CD8-positive, alpha-beta memory T cell (primary cell): ENCODE results near the gene SH3RF1. TPM values are rescaled to one million over a fixed set of nuclear protein-coding genes. Genes with fewer than 3 reads are reported as not detected.

Experiments
- CTCF ChIA-PET: fragments of 350-600 bp; sonication (Branson Sonifier 250); formaldehyde crosslinking; loops from one replicate; lab custom pipeline; 2021; ENCODE audit warnings: antibody characterized with exemption; lab: Charles Lee
- POLR2A ChIA-PET: fragments of 350-600 bp; sonication (Branson Sonifier 250); formaldehyde crosslinking; loops from one replicate; lab custom pipeline; 2021; ENCODE audit warnings: antibody characterized with exemption; lab: Charles Lee
- DNase-seq, 5 donors: peaks; one replicate each; pipeline versions ENCODE4 v3.0.0 to v3.0.0-alpha.2; 2020 to 2022; ENCODE audit warnings: mixed read lengths in 1 of 5
- H3K27ac ChIP-seq: one replicate; pipeline ENCODE4 v1.7.0; 2013; ENCODE audit warnings: low read depth, mild to moderate bottlenecking, low read length, moderate library complexity
- H3K27me3 ChIP-seq: 2 replicates; pipeline ENCODE4 v1.7.0; 2013; ENCODE audit warnings: low read length, mild to moderate bottlenecking; ENCODE audit not compliant: insufficient read depth, poor library complexity, severe bottlenecking
- H3K36me3 ChIP-seq: 2 replicates; pipeline ENCODE4 v1.7.0; 2013; ENCODE audit warnings: mild to moderate bottlenecking, low read length, moderate library complexity; ENCODE audit not compliant: insufficient read depth
- H3K4me1 ChIP-seq: 2 replicates; pipeline ENCODE4 v1.7.0; 2013; ENCODE audit warnings: mild to moderate bottlenecking, low read length, moderate library complexity; ENCODE audit not compliant: insufficient read depth
- H3K4me3 ChIP-seq: 2 replicates; pipeline ENCODE4 v1.7.0; 2013; ENCODE audit warnings: mild to moderate bottlenecking, low read length
- H3K9me3 ChIP-seq: 2 replicates; pipeline ENCODE4 v1.7.0; 2013; ENCODE audit warnings: mild to moderate bottlenecking, low read length
- H3K27ac Mint-ChIP-seq, 8 donors: one replicate each; pipeline ENCODE4 v1.8.0; 2020 to 2021; ENCODE audit warnings: mixed read lengths in 8 of 8, mild to moderate bottlenecking in 6 of 8, inconsistent platforms in 3 of 8, moderate library complexity in 3 of 8
- H3K27me3 Mint-ChIP-seq, 2 donors: one replicate each; pipeline ENCODE4 v1.8.0; 2020 to 2021; ENCODE audit warnings: mixed read lengths in 2 of 2, mild to moderate bottlenecking in 1 of 2, moderate library complexity in 1 of 2
- H3K36me3 Mint-ChIP-seq, 3 donors: one replicate each; pipeline ENCODE4 v1.8.0; 2020 to 2021; ENCODE audit warnings: mixed read lengths in 3 of 3, inconsistent platforms in 1 of 3, mild to moderate bottlenecking in 1 of 3
- H3K4me1 Mint-ChIP-seq, 3 donors: one replicate each; pipeline ENCODE4 v1.8.0; 2020 to 2021; ENCODE audit warnings: mixed read lengths in 3 of 3, inconsistent platforms in 1 of 3, mild to moderate bottlenecking in 1 of 3
- H3K4me3 Mint-ChIP-seq, 7 donors: one replicate each; pipeline ENCODE4 v1.8.0; 2020 to 2021; ENCODE audit warnings: mixed read lengths in 7 of 7, mild to moderate bottlenecking in 6 of 7, moderate library complexity in 4 of 7, inconsistent platforms in 2 of 7
- H3K9me3 Mint-ChIP-seq, 5 donors: one replicate each; pipeline ENCODE4 v1.8.0; 2020 to 2022; ENCODE audit warnings: mixed read lengths in 5 of 5, mild to moderate bottlenecking in 3 of 5, moderate library complexity in 2 of 5, inconsistent platforms in 1 of 5
- polyA plus RNA-seq: library from polyadenylated mRNA; unstranded; fragments of 300-500 nt; fragmentation: Illumina TruSeq; gene quantifications from one replicate; pipeline ENCODE4 v1.2.3, GENCODE V29; 2021
- total RNA-seq, 2 experiments: library from RNA; stranded (reverse); gene quantifications; one replicate each; pipeline ENCODE4 v1.2.3, GENCODE V29; 2021

The SH3RF1 gene
- total and polyA plus RNA-seq, 3 experiments from 2014 or later = 1.1 to 1.4 TPM; not detected in 1

GRCh38 chr4:169234137-169234855 lies 36.5 kb downstream of the SH3RF1 start:
- Histone ChIP-seq H3K9me3 (no peaks in the 10 kb centered on the region), H3K36me3 (no peaks in the 10 kb centered on the region), H3K4me1 (no peaks in the 10 kb centered on the region), H3K4me3 (no peak overlapping the region), H3K27ac (no peak overlapping the region), H3K27me3 (no peaks in the 10 kb centered on the region)
- DNase-seq = no peak
- Mint-ChIP-seq H3K27ac (no peak overlapping the region), H3K36me3 (no peaks in the 10 kb centered on the region), H3K27me3 (peaks cover 7 to 19% of the 10 kb centered on the region in 2 donors), H3K4me1 (no peaks in the 10 kb centered on the region), H3K4me3 (no peak overlapping the region), H3K9me3 (no peaks in the 10 kb centered on the region)
- ChIA-PET POLR2A (no interaction called here), CTCF (no interaction called here)

GRCh38 chr4:169233691-169234090 lies 37.1 kb downstream of the SH3RF1 start:
- Mint-ChIP-seq H3K4me1 (no peaks in the 10 kb centered on the region), H3K36me3 (no peaks in the 10 kb centered on the region), H3K27ac (peak overlapping the region in 1 of 8 donors; percentile 38), H3K9me3 (no peaks in the 10 kb centered on the region), H3K27me3 (peaks cover 5 to 15% of the 10 kb centered on the region in 2 donors), H3K4me3 (no peak overlapping the region)
- no peak overlapping the region for H3K27ac ChIP-seq
- H3K27me3 ChIP-seq = no peaks in the 10 kb centered on the region
- no peak for DNase-seq
- CTCF ChIA-PET = no interaction called here
- H3K4me3 ChIP-seq = no peak overlapping the region
- no peaks in the 10 kb centered on the region for H3K9me3 ChIP-seq
- H3K4me1 ChIP-seq = no peaks in the 10 kb centered on the region
- POLR2A ChIA-PET = no interaction called here
- no peaks in the 10 kb centered on the region for H3K36me3 ChIP-seq

- Mint-ChIP-seq H3K27me3 (peaks cover 3 to 6% of the 10 kb centered on the region in 2 donors), H3K9me3 (no peaks in the 10 kb centered on the region), H3K27ac (no peak overlapping the region), H3K36me3 (no peaks in the 10 kb centered on the region), H3K4me3 (no peak overlapping the region), H3K4me1 (no peaks in the 10 kb centered on the region)
- no peak for DNase-seq
- Histone ChIP-seq H3K36me3 (no peaks in the 10 kb centered on the region), H3K4me1 (no peaks in the 10 kb centered on the region), H3K27me3 (no peaks in the 10 kb centered on the region), H3K4me3 (no peak overlapping the region), H3K9me3 (no peaks in the 10 kb centered on the region), H3K27ac (no peak overlapping the region)
- CTCF ChIA-PET = no interaction called here
- POLR2A ChIA-PET = no interaction called here
These were observed 39.0 kb downstream of the SH3RF1 start for GRCh38 chr4:169231647-169232262.

DNA sequence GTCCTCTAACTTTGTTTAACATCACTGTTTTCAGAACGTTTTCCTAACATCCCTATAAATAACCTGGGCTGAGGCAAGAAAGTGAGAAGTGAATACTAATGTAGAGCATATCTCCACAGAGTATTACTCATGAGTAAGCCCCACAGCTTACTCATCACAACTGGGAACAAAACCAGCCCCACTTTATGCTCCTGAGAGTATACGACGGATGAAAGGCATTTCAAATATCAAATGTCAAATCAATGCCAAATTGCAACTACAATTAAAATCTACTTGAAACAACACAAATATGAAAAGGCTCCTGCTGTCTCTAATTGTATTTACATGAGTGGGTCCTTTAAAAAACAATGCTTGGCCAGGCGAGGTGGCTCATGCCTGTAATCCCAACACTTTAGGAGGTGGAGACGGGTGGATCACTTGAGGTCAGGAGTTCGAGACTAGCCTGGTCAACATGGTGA lies 41.2 kb downstream of the SH3RF1 start:
- DNase-seq = no peak
- Histone ChIP-seq H3K36me3 (no peaks in the 10 kb centered on the region), H3K4me3 (no peak overlapping the region), H3K4me1 (no peaks in the 10 kb centered on the region), H3K27me3 (no peaks in the 10 kb centered on the region), H3K27ac (no peak overlapping the region), H3K9me3 (no peaks in the 10 kb centered on the region)
- H3K9me3 Mint-ChIP-seq = no peaks in the 10 kb centered on the region
- CTCF ChIA-PET = no interaction called here
- H3K36me3 Mint-ChIP-seq = no peaks in the 10 kb centered on the region
- H3K27me3 Mint-ChIP-seq = no peaks in the 10 kb centered on the region
- POLR2A ChIA-PET = no interaction called here
- H3K27ac Mint-ChIP-seq = no peak overlapping the region
- no peaks in the 10 kb centered on the region for H3K4me1 Mint-ChIP-seq
- H3K4me3 Mint-ChIP-seq = no peak overlapping the region

DNA sequence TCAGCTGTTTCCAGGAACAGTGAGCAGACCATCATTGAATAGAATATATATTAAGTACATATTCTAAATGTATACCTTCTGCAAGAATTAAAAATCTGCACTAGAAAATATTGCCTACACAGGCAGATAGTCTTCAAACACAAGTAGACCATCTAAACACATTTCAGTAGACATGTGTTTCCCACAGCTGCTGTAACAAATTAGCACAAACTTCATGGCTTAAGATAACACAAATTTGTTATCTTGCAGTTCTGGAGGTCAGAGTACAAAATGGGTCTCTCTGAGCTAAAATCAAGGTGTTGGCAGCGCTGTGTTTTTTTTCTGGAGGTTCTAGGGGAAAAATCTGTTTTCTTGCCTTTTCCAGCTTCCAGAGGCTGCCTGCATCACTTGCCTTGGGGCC lies 42.7 kb downstream of the SH3RF1 start:
- no peaks in the 10 kb centered on the region for H3K9me3 Mint-ChIP-seq
- CTCF ChIA-PET = no interaction called here
- H3K27me3 Mint-ChIP-seq = no peaks in the 10 kb centered on the region
- Histone ChIP-seq H3K27me3 (no peaks in the 10 kb centered on the region), H3K4me1 (no peaks in the 10 kb centered on the region), H3K27ac (no peak overlapping the region), H3K36me3 (no peaks in the 10 kb centered on the region), H3K9me3 (no peaks in the 10 kb centered on the region), H3K4me3 (no peak overlapping the region)
- H3K4me1 Mint-ChIP-seq = no peaks in the 10 kb centered on the region
- H3K27ac Mint-ChIP-seq = no peak overlapping the region
- POLR2A ChIA-PET = no interaction called here
- H3K4me3 Mint-ChIP-seq = no peak overlapping the region
- DNase-seq = no peak
- H3K36me3 Mint-ChIP-seq = no peaks in the 10 kb centered on the region

DNA sequence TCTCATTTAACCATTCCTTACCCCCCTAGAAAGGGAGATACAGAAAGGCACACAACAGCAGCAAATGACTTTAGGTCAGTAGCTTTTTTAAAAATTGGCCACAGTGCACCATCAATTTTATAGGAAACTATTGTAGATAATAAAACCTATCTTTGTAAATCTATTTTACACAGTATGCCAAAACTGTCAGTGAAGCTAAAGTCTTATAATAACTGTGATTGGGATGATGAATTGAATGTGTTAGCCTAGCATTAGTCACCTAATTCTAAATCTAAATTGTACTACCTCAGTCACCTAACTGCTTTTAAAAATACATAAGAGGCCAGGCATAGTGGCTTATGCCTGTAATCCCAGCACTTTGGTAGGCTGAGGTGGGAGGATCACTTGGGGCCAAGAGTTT lies 44.2 kb downstream of the SH3RF1 start:
- POLR2A ChIA-PET = no interaction called here
- H3K27ac Mint-ChIP-seq = no peak overlapping the region
- H3K4me3 Mint-ChIP-seq = no peak overlapping the region
- no peak for DNase-seq
- Histone ChIP-seq H3K9me3 (no peaks in the 10 kb centered on the region), H3K4me3 (no peak overlapping the region), H3K36me3 (no peaks in the 10 kb centered on the region), H3K27me3 (no peaks in the 10 kb centered on the region), H3K27ac (no peak overlapping the region), H3K4me1 (no peaks in the 10 kb centered on the region)
- CTCF ChIA-PET = no interaction called here
- H3K4me1 Mint-ChIP-seq = no peaks in the 10 kb centered on the region
- no peaks in the 10 kb centered on the region for H3K27me3 Mint-ChIP-seq
- no peaks in the 10 kb centered on the region for H3K36me3 Mint-ChIP-seq
- no peaks in the 10 kb centered on the region for H3K9me3 Mint-ChIP-seq

DNA sequence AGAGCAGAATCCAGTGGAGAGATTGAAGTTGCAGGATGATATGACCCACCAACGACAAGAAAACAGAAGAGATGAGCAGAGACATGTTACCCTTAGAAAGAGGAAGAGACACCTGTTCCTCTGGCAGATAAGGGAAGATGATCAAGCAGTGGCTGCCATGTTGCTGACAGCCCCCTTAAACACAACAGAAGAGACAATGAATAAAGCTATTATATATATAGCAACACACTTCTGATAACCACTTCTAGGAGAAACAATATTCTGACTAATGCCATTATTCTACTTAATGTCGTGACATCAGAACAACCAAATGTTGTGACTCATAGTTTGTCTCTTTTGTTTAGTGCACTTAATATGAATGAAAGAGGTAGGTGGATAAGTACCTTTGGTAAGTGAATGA lies 44.9 kb downstream of the SH3RF1 start:
- DNase-seq = no peak
- Histone ChIP-seq H3K4me1 (no peaks in the 10 kb centered on the region), H3K9me3 (no peaks in the 10 kb centered on the region), H3K27me3 (no peaks in the 10 kb centered on the region), H3K4me3 (no peak overlapping the region), H3K27ac (no peak overlapping the region), H3K36me3 (no peaks in the 10 kb centered on the region)
- POLR2A ChIA-PET = no interaction called here
- Mint-ChIP-seq H3K27ac (no peak overlapping the region), H3K4me1 (no peaks in the 10 kb centered on the region), H3K36me3 (no peaks in the 10 kb centered on the region), H3K27me3 (no peaks in the 10 kb centered on the region), H3K4me3 (no peak overlapping the region), H3K9me3 (no peaks in the 10 kb centered on the region)
- CTCF ChIA-PET = no interaction called here

DNA sequence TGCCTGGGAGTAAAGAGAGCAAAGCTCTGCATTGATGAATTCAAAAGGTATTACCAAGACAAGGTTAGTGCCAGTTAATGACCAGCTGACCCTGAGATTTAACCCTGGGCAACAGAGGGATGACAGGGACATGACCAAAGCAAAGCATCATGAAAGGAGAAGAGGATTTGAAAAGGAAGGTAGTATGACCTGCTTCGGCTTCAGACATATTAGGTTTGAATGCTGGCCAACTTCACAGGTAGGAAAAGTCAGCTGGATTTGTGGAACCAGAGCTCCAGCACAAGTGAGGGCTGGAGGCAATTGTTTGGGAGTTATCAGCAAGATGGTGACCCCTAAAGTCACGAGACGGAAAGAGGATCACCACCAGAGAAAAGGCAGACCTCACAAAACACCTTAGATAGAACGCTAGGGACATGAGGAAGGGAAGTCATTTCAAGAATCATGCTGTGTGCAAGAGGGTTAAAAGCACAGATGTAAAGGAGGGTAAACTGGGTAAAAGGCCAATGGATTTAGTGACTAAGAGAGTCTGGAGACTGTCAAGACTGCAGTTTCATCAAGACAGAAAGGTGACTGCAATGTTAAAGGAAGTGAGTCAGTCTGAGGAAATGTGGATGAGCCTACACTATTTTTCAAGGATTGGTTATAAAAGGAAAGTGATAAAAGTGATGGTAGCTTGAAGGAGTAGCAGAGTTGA lies 45.6 kb downstream of the SH3RF1 start:
- ChIA-PET POLR2A (no interaction called here), CTCF (no interaction called here)
- no peaks in the 10 kb centered on the region for H3K9me3 Mint-ChIP-seq
- H3K4me1 Mint-ChIP-seq = no peaks in the 10 kb centered on the region
- no peaks in the 10 kb centered on the region for H3K27me3 Mint-ChIP-seq
- Histone ChIP-seq H3K36me3 (no peaks in the 10 kb centered on the region), H3K9me3 (no peaks in the 10 kb centered on the region), H3K4me1 (no peaks in the 10 kb centered on the region), H3K27ac (no peak overlapping the region), H3K4me3 (no peak overlapping the region), H3K27me3 (no peaks in the 10 kb centered on the region)
- H3K27ac Mint-ChIP-seq = no peak overlapping the region
- H3K4me3 Mint-ChIP-seq = no peak overlapping the region
- H3K36me3 Mint-ChIP-seq = no peaks in the 10 kb centered on the region
- DNase-seq = no peak
